Ovary (tissue), 3 donors: ENCODE results near the gene SLC6A6.

ENCODE experiments used
- EP300 ChIP-seq: sonication (generic); formaldehyde crosslinking; IDR thresholded peaks from one replicate; pipeline ENCODE4 v1.6.1; 2017; ENCODE audit warnings: antibody characterized with exemption
- POLR2A ChIP-seq: fragments of 450-650 bp; IDR thresholded peaks from one replicate; pipeline ENCODE4 v1.6.1; 2017; ENCODE audit warnings: antibody characterized with exemption, mild to moderate bottlenecking, moderate library complexity
- TF ChIP-seq, protein P1 (sequence below), 3 donors: fragments of 450-650 bp in 2 of 3; fragments of 200-600 bp in 1 of 3; IDR thresholded peaks; one replicate each; pipeline versions ENCODE4 v1.5.1 to v1.8.0; 2016 to 2022; ENCODE audit warnings: antibody characterized with exemption in 3 of 3, mild to moderate bottlenecking in 1 of 3
- donor health status: DM: no; HTN: no; CAD: no.

DNA sequence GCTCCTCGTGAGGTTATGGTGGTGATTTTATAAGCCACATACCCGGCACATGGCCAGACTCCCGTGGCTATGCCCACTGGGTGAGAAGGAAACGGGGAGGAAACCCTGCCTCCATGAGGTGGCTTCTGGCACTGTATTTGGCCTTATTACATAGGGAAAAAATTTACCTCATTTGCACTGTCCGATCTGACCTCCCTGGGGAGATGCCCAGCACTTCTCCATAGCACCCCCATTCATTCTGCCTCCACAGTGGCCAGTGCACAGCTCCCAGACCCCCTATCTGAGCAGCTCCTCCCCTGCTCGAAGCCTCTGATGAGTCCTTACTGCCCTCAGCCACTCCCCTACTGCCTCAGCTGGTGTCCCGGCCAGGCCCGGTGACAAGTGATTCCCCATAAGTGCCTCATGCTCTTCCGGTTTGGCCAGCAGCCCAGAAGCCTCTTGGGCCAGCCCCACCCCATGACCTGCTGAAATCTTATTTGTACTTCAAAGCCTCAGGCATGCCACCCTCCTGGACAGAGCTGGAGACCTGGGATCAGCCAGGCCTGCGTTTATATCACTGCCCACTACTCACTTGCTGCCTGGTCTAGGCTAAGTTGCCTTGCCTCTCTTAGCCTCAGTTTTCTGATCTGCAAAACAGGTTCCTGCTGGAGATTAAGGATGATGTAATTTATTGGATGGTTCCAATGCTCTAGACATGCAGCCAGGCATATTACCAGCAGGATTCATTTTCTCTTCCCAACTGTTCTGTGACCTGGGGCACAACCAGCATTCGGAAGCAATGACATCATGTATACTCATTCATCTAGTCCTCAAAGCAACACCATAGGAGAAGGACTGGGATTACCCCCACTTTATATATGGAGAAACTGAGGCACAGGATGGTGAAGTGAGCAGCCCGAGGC, 30.6 kb upstream of the SLC6A6 start:
- TF ChIP-seq, protein P1, sequence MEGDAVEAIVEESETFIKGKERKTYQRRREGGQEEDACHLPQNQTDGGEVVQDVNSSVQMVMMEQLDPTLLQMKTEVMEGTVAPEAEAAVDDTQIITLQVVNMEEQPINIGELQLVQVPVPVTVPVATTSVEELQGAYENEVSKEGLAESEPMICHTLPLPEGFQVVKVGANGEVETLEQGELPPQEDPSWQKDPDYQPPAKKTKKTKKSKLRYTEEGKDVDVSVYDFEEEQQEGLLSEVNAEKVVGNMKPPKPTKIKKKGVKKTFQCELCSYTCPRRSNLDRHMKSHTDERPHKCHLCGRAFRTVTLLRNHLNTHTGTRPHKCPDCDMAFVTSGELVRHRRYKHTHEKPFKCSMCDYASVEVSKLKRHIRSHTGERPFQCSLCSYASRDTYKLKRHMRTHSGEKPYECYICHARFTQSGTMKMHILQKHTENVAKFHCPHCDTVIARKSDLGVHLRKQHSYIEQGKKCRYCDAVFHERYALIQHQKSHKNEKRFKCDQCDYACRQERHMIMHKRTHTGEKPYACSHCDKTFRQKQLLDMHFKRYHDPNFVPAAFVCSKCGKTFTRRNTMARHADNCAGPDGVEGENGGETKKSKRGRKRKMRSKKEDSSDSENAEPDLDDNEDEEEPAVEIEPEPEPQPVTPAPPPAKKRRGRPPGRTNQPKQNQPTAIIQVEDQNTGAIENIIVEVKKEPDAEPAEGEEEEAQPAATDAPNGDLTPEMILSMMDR (IDR thresholded peaks at IDR 0.05), result no peak
- TF ChIP-seq EP300 (no peak), POLR2A (no peak)
